HuH-7.5 (cell line): ENCODE measurements around the gene NTN4.
"Not testable (repeated sequence)": the region's sequence is repeated elsewhere in the genome, so short reads cannot be mapped to it uniquely, and the experiment has no call there.

Experiments
- DNase-seq: peaks from one replicate; pipeline ENCODE4 v3.0.0; 2011; ENCODE audit warnings: low spot score

Gene NTN4

DNA sequence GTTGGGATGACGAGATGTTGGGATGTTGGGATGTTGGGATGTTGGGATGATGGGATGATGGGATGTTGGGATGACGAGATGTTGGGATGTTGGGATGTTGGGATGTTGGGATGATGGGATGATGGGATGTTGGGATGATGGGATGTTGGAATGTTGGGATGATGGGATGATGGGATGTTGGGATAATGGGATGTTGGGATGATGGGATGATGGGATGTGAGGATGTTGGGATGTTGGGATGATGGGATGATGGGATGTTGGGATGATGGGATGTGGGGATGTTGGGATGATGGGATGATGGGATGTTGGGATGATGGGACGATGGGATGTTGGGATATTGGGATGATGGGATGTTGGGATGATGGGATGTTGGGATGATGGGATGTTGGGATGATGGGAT, 135.9 kb downstream of the NTN4 start:
- not testable (repeated sequence) for DNase-seq

DNA sequence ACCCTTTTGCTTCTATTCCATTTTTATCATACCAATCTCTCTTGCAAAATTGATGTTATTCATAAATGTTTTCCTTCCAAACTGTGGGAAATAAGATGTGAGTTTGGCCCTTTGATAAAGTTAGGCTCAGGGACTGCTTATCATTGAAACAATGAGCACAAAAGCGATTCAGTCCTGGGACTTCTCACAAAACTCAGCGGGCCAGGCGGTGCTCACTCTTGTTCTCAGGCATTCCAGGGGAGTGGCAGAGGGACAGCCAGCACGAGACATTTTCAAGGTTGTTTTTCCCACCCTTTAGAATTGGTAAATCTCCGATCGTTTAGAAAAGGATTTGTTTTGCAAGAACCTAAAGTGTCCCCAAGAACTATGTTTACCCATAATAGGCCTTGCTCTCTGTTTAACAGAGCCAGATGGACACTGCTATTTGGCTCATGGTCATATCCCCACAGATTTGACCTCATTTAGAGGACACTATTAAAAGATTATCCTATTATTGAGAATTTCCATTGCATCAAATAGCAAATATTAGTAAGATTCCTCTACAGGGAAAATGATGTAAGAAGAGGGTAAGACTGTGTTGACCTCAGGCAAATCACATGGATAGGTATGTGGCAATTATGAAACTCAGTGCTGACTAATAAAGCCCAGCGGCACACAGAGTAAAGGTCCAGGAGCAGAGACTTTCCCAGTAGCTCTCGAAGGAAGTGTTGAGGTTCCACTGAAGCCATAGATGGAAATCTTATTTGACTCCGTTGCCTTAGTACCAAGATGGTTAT, 136.6 kb downstream of the NTN4 start:
- DNase-seq = no peak

DNA sequence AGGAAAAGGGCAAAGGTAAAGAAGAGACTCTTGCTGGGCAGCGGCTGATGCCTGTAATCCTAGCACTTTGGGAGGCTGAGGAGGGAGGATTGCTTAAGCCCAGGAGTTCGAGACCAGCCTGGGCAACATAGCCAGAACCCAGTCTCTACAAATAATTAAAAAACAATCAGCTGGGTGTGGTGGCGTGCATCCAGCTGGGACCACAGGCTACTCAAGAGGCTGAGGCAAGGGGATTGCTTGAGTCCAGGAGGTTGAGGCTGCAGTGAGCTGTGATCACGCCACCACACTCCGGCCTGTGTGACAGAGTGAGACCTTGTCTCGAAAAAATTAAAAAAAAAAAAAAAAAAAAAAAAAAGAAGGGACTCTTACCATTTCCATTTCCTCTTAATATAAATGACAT, 138.9 kb downstream of the NTN4 start:
- DNase-seq = no peak

DNA sequence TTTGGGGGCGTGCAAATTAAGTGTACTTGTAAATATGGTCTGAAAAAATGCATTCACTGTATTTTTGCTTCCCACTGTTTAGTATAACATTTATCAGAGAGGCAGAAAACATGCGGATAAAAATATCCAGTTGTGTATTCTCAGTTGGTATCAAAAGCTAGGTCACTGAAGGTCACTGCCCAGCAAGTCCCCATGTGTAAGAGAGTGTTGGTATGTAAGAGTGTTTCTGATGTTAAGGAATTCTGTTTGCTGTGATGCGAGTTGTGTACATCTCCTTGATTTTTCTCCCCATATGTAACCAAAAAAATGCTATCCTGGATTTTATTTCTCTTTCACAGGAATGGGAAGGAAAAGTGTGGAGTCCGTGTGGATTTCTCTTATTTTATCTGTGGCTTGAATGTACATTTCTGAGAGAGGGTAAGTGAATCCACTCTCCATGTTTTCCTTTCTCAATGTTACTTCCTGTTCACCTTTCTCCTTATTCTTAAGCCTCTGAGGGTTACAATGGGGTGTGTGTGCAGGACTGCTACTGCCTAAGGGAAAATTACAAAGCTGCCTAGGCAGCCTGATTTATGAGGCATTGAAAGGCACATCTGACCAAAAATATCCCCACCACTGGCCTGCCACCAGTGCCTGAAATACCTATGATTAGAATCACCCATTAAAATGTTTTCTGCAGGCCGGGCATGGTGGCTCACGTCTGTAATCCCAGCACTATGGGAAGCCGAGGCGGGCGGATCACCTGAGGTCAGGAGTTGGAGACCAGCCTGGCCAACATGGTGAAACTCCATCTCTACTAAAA, 141.4 kb downstream of the NTN4 start:
- no peak for DNase-seq

DNA sequence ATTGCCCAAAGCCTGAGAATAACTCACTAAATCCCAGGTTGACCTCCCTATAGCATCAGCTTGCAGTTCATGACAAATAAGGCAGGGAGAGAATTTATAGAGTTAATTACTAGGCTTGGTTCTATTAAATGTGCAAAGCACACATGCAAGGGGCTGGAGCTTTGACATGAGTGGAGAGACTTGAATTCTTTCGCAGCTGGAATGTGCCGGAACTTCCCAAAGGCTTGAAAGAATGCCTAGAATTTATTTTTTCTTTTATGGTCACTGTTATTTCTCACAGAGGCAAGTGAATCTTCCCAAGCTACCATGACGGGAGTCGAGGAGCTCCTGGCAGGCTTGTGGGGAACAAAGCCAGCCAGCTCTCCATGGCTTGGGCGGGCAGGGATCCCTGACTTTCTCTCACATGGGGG, 143.8 kb downstream of the NTN4 start:
- no peak for DNase-seq

DNA sequence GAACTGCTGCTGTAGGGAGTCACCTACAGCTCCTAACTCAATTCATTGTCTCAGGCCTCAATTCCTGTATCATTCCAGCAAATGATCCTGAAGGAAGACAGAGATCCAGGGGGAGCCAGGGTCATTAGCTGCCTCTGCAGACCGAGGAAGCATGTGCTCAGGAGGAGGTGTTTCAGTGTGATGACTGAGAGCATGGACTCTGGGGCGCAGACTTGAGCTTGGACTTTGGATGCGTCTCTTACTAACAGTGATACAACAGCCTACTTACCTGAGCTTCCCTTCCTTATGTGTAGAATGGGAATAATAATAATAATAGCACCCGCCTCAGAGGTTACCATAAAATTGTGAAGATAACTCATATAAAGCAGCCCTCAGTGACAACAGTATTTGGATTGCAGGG, 147.3 kb downstream of the NTN4 start:
- DNase-seq = no peak

DNA sequence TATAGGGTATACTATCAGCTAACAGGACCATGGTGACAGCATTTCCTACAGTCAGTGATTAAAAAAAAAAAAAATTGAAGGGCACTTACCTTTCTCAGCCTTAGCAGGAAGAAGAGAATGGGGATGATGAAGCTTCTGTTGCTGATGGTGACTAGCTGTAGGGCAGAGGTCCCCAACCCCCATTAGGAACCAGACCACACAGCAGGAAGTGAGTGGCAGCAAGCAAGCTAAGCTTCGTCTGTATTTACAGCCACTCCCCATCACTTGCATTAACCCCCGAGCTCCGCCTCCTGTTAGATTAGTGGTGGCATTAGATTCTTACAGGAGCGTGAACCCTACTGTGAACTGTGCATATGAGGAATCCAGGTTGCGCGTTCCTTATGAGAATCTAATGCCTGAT, 148.0 kb downstream of the NTN4 start:
- DNase-seq = no peak

DNA sequence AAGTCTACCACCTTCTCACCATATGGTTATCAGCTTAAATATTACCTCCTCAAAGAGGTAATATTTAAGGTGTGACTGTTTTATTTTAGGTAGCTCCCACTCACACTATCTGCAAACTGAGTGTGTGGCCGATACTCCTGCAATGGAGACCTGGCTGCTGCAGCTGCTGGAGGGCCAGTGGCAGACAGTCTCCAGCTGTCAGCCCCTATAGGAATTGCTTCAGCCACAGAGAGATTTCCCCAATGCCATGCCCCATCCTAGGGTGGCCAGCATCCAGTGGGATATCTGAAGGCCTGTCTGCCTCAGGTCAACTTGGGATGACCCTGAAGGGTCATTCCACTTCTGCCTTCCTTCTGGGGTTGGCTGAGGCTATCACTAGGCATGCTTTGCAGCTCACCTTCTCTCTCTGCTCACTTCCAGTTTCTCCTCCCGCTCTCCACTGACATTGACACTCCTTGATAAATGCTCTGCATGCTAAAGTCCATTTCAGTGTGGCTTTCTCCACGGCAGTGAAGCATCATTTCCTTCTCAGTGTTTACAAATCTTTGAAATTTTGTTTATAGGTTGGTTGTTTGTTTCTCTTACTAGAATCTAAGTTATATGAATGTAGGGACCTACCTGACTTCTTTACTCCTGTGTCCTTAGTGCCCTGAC, 149.1 kb downstream of the NTN4 start:
- DNase-seq = no peak

DNA sequence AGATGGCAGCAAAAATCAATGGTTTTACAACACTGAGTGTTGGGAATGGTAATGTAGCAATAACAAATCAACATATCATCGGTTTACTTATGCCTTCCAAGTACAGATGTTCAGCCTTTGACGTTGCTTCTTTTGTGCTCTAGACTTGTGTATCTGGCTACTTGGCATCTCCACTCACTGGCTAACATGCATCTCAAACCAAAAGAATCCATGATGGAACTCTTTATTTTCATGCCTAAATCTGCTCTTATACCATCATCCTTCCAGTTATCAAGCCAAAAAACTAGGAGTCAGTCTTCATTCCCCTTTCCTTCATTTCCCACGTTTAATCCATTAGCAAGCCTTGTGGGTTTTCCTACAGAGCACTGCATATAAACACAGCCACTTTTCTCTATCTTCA, 150.0 kb downstream of the NTN4 start:
- no peak for DNase-seq

DNA sequence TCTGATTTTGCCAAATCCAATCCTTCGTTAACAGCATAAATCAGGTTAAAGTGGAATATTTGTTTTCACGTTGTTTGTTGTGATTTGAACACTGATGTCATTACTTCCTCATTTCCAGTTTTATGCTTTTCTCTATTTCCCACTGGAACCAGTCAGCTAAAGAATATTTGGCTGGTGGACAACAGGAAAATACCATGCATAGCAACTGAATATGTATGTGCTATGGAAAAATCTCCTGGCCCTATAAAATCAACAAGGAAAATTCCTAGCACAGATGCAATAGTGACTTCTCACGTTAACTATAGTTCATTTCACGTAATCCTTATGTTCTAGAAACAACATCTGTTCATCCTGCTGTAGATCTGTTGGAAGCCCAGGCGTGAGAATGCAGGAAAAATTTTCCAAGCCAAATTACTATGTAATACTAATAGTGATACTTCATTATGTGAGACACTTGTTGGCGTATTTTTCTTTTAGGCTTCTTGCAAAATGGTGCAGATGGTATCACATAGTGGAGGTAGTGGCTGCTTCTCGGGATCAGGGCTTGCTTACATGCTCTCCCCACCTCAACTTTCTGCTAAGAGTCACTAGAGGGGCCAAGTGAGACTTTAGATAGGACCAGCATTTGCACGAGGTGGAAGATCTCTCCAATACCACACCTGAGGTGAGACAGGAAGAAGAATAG, 153.0 kb downstream of the NTN4 start:
- DNase-seq = no peak

DNA sequence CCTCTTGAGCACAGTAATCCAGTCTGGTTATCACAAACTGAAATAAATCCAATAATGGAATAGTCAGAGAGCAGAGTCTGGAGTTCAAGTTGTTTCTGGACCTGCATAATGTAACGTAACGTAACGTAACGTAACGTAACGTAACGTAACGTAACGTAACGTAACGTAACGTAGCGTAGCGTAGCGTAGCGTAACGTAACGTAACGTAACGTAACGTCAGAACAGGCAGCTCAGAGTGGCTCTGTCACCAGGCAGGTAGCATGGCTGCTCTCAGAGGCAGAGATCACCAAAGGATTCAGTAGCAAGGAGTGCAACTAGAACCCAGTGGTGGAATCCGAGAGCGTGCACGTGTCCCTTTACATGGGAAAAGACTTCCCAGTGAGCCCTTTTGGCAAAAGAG, 153.6 kb downstream of the NTN4 start:
- DNase-seq = no peak

DNA sequence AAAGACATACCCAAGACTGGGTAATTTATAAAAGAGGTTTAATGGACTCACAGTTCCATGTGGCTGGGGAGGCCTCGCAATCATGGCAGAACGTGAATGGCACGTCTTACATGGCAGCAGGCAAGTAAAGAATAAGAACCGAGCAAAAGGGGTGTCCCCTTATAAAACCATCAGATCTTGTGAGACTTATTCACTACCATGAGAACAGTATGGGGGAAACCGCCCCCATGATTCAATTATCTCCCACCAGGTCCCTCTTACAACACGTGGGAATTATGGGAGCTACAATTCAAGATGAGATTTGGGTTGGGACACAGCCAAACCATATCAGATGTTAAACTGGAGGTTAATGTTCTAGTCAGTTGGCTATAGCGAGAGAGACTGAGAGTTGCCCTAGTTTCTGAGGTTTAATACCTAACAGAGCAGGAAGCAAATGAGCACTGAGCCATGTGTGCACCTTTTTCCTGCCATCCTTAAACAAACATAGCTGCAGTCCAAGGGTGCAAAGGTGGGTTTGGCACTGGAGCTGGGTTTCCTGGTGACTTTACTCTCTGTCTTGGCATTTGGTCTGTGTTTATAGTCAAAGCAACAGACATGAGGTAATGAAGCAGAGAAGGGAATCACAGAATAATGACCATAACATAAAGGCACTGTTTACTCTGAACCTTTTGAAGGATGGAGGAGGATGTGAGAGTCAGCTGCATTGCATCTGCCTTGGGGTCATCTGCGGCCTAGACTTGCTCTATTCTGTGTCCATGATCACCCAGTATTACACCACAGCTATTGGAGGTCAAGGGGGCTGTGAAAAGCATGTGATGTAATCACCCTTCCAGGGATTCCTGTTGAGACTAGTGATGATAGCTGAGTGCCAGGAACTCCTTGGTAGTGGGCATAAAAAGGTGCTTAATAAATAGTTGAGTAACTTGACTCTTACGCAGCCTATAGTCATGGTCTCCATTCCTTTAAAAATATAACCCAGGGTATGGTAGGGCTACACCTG, 155.6 kb downstream of the NTN4 start:
- no peak for DNase-seq

DNA sequence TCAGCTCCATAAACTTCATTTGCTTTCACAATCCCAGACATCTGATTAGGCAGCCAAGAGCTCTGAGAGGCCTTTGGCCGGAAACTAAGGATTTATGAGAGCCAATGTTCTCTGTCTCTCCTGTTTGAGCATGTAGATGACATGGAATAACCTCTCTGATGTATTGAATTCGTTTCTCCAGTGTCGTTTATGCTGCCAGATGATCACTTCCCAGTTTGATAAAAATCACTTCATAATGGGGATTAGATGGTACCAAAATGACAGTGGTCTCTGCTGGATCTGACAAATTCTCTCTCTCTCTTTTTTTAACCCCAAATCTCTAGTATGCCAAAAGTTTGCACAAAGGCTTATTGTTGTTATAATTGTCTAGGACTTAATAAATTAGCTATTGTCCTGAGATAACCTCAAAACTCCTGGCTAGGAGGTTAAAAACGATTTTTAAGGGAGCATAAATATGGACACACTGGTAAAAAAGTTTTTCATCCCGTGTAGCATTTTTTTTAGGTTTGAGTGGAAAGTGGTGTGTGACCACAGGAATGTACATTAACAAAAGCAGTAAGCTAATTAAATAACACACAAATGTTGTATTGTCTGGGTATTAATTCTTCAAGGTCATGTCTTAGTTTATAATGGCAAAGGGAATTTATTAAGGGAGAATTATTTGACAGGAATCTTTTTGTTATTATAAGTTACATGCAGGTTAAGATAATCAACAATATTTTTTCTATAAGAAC, 156.7 kb downstream of the NTN4 start:
- DNase-seq = no peak

DNA sequence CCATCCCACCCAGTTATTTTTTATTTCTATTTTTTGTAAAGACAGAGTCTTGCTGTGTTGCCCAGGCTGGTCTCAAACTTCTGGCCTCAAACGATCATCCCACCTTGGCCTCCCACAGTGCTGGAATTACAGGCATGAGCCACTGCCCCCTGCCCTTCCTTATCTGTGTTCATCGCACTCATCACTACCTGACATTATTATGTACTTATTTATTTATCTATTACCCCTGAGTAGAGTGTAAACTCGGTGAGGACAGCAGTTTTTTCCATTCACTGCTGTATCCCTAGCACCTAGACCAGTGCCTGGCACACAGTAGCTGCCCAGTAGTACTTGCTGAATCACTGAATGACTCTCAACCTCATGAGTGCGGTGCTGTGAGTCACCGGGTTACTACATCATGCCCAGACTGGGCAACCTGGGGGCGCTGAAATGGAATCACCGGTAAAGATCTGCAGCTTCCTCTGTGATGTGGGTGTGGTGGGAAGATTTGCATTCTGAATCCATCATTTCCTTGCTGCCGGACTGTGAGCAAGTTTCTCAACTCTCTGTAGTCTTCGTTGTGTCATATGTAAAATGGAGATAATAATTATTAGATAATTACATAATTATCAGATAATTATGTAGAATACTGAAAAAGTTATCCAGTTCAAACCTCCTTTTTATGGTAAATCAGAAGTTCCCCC, 157.4 kb downstream of the NTN4 start:
- no peak for DNase-seq

DNA sequence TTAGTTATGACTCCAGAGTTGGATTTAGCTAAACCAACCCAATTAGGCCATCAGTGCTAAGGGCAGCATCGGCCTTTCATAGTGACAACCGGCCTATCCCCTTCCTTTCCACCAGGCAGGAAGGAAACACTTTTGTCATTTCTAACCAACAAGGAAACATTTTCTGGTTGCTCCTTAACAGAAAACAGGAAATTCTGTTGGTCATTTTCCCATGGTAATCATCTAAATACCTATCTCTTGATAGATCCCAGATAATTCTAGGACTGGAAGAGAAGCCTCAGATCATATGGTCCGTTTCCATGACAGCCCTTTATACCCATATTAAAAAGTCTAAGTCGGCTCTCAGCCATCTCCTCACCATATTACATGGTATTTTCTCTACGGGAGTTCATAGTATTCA, 160.1 kb downstream of the NTN4 start:
- no peak for DNase-seq

DNA sequence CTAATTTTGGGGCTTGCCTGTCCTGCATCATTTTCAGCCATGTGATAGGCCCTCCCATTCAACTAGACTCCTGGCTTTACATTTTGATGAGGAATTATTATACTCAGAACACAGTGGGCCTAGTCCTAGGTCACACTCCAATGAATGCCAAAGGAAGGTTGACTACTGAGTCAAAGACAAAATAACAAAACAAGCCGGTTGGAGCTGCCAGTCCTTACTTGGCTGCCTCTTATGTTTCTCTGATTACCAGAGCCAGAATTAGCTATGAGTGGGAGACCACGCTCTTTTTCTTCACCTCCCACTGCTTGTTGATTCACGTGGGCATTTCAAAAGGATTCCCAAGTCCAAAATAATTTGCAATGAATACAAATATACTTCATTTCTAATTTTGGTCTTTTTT, 161.2 kb downstream of the NTN4 start:
- DNase-seq = no peak

DNA sequence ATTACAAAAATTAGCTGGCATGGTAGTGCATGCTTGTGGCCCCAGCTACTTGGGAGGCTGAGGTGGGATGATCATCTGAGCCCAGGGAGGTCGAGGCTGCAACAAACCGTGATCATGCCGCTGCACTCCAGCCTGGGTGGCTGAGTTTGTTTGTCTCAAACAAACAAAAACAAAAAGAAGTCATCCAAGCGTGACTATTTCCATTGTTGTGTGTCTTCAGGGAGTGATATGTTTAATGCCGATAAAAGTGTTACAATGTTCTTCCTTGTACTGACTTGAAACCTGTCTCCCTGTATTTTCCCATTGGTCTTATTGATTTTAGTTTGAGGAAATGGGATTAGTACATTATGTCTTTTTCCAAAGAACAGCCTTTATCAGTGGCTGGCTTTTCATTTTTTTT, 163.7 kb downstream of the NTN4 start:
- DNase-seq = no peak

DNA sequence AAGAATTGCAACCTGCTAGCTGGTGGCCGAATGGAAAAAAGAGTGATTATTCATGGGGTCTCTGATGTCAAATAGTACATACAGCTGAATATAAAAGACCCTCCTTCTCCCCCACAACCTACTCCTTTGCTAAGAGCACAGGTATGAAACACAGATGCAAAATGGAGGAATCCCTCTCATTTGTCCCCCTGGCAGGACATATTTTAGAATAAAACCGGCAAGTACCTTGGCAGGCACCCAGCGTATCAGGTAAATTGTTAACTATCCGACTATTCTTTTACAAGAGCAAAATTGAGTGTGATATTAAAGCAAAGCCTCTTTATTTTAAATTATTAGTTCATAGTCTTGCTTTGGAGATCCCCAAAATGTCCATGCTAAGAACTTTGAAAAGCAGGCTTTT, 165.6 kb downstream of the NTN4 start:
- DNase-seq = no peak

DNA sequence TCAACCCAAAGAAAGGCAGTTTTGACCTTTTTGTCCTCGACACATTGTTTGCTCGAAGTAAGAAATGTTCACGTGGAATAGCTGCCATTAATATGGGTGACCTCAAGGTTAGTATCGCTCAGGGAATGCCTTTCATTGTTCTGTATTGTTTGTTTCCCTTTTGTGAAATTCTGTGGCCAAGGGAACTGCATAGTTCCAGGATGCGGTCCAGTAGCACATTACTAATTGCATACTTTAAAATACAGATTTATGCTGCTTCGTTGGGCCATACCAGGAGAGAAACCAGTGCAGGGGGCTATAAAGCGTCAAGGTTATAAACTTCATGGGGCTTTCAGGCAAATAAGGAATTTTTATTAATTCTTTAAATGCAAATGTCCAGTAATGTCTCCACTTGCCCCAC, 166.0 kb downstream of the NTN4 start:
- no peak for DNase-seq
